SU-DHL-6 (cell line): ENCODE data around the gene HGFAC.

Experiments
- H2AFZ ChIP-seq: fragments of 200-600 bp; sonication (generic); 2 replicates; pipeline ENCODE4 v1.6.1; 2014; ENCODE audit warnings: low read depth, mild to moderate bottlenecking, moderate library complexity, mixed read lengths, antibody characterized with exemption, low read length; ENCODE audit not compliant: severe bottlenecking
- H3F3A ChIP-seq: fragments of 200-600 bp; shearing (Covaris generic); 2 replicates; pipeline ENCODE4 v1.6.0; 2016; ENCODE audit warnings: antibody characterized with exemption, mild to moderate bottlenecking; ENCODE audit not compliant: insufficient read depth
- H3K27ac ChIP-seq: fragments of 200-600 bp; sonication (generic); 2 replicates; pipeline ENCODE4 v1.5.1; 2016; ENCODE audit warnings: low read depth, mild to moderate bottlenecking, low read length, moderate library complexity, mixed read lengths
- H3K27me3 ChIP-seq: fragments of 200-600 bp; sonication (generic), shearing (Covaris generic); 2 replicates; pipeline ENCODE4 v1.6.0; 2014; ENCODE audit warnings: mild to moderate bottlenecking, low read length
- H3K36me3 ChIP-seq: fragments of 200-600 bp; sonication (generic); 2 replicates; pipeline ENCODE4 v1.6.1; 2014; ENCODE audit warnings: mild to moderate bottlenecking, low read length, mixed read lengths
- H3K4me2 ChIP-seq: fragments of 300-600, 200-600 bp; shearing (Covaris generic), sonication (generic); 2 replicates; pipeline ENCODE4 v1.6.0; 2014; ENCODE audit warnings: low read length, low read depth, mild to moderate bottlenecking; ENCODE audit not compliant: poor library complexity, severe bottlenecking
- H3K4me3 ChIP-seq: fragments of 200-600 bp; sonication (generic); 2 replicates; pipeline ENCODE4 v1.5.1; 2014; ENCODE audit warnings: antibody characterized with exemption, low read length, mild to moderate bottlenecking, mixed read lengths; ENCODE audit not compliant: insufficient read depth, poor library complexity, severe bottlenecking
- H3K79me2 ChIP-seq: fragments of 200-600 bp; sonication (generic); 2 replicates; pipeline ENCODE4 v1.6.1; 2014; ENCODE audit warnings: mild to moderate bottlenecking, low read length, moderate library complexity; ENCODE audit not compliant: insufficient read depth
- H3K9ac ChIP-seq: fragments of 200-600 bp; sonication (generic); 2 replicates; pipeline ENCODE4 v1.7.0; 2014; ENCODE audit warnings: mild to moderate bottlenecking, low read length
- H3K9me2 ChIP-seq: fragments of 200-600 bp; sonication (generic); replicated peaks from 2 replicates; pipeline ENCODE4 v1.6.1; 2014; ENCODE audit warnings: low read length; ENCODE audit not compliant: insufficient read depth
- H3K9me3 ChIP-seq: fragments of 200-600 bp; sonication (generic); 2 replicates; pipeline ENCODE4 v1.6.1; 2014; ENCODE audit warnings: low read length, mixed read lengths; ENCODE audit not compliant: insufficient read depth
- H4K20me1 ChIP-seq: fragments of 200-600 bp; sonication (generic); 2 replicates; pipeline ENCODE4 v1.6.1; 2014; ENCODE audit warnings: low read depth, mild to moderate bottlenecking, antibody characterized with exemption, low read length, moderate library complexity, mixed read lengths
- CTCF ChIP-seq: fragments of 200-600 bp; sonication (generic); IDR thresholded peaks from one replicate; pipeline ENCODE4 v1.5.1; 2017; ENCODE audit warnings: antibody characterized with exemption, mild to moderate bottlenecking, low read length, moderate library complexity; ENCODE audit not compliant: insufficient read depth, poor library complexity, severe bottlenecking
- EZH2phosphoT487 ChIP-seq: fragments of 200-600 bp; sonication (generic), shearing (Covaris generic); conservative IDR thresholded peaks from 2 replicates; pipeline ENCODE4 v1.6.1; 2018; ENCODE audit warnings: mild to moderate bottlenecking, antibody characterized with exemption, low read length, moderate library complexity, mixed read lengths

HGFAC gene

GRCh38 chr4:3422808-3423297, 18.9 kb upstream of the HGFAC start:
- Histone ChIP-seq H3K9me2 (no peaks in the 10 kb centered on the region), H2AFZ (no peak overlapping the region), H3K27ac (no peak overlapping the region), H3K4me3 (no peak overlapping the region), H3K4me2 (no peak overlapping the region), H3K79me2 (no peaks in the 10 kb centered on the region), H4K20me1 (no peaks in the 10 kb centered on the region), H3K9ac (no peak overlapping the region), H3F3A (no peaks in the 10 kb centered on the region), H3K9me3 (no peaks in the 10 kb centered on the region), H3K27me3 (no peaks in the 10 kb centered on the region), H3K36me3 (no peaks in the 10 kb centered on the region)
- TF ChIP-seq CTCF (no peak), EZH2phosphoT487 (no peak)

- no peaks in the 10 kb centered on the region for H3K9me3 ChIP-seq
- H3K27me3 ChIP-seq: no peaks in the 10 kb centered on the region
- H2AFZ ChIP-seq: no peak overlapping the region
- no peak overlapping the region for H3K4me3 ChIP-seq
- no peak overlapping the region for H3K4me2 ChIP-seq
- H3K79me2 ChIP-seq: no peaks in the 10 kb centered on the region
- H3K27ac ChIP-seq: no peak overlapping the region
- H3F3A ChIP-seq: no peaks in the 10 kb centered on the region
- no peaks in the 10 kb centered on the region for H3K36me3 ChIP-seq
- H4K20me1 ChIP-seq: no peaks in the 10 kb centered on the region
- H3K9ac ChIP-seq: no peak overlapping the region
- H3K9me2 ChIP-seq: no peaks in the 10 kb centered on the region
- TF ChIP-seq CTCF: no peak
- TF ChIP-seq EZH2phosphoT487: no peak
Observed at GRCh38 chr4:3423406-3423805, 18.4 kb upstream of the HGFAC start.

DNA sequence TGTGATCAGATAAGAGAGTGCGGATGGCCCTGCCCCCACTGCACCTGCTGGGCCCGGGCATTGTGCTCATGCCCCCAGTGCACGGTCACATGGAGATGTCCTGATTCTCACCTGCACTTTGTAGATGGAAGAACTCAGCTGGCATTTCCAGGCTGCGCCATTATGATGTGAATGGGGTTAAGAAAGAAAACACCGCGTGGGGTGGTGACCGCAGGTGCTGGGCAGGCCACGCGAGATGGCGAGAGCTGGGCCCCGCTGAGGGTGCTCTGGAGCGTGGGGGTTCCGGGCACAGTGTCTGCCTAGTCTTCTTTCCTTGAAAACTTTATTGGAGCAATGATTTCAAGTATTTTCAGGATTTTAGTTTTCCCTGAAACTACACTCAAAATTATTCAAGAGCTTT, 17.8 kb upstream of the HGFAC start:
- Histone ChIP-seq H4K20me1 (no peaks in the 10 kb centered on the region), H3K27ac (no peak overlapping the region), H3K79me2 (no peaks in the 10 kb centered on the region), H3K9me2 (no peaks in the 10 kb centered on the region), H3K9ac (no peak overlapping the region), H3K4me3 (no peak overlapping the region), H3K27me3 (no peaks in the 10 kb centered on the region), H3K4me2 (no peak overlapping the region), H3F3A (no peaks in the 10 kb centered on the region), H3K36me3 (no peaks in the 10 kb centered on the region), H2AFZ (no peak overlapping the region), H3K9me3 (no peaks in the 10 kb centered on the region)
- no peak for TF ChIP-seq CTCF
- no peak for TF ChIP-seq EZH2phosphoT487
